ENCODE results near the gene CRY2. TPM values are rescaled to one million over a fixed set of nuclear protein-coding genes. Genes with fewer than 3 reads are reported as not detected.

CRY2 gene
- total and polyA plus RNA-seq, 2 of the 13 experiments (the other 11 are each of a cell fraction or from before 2014, with no cell fraction given) = 10.1 to 12.2 TPM

DNA sequence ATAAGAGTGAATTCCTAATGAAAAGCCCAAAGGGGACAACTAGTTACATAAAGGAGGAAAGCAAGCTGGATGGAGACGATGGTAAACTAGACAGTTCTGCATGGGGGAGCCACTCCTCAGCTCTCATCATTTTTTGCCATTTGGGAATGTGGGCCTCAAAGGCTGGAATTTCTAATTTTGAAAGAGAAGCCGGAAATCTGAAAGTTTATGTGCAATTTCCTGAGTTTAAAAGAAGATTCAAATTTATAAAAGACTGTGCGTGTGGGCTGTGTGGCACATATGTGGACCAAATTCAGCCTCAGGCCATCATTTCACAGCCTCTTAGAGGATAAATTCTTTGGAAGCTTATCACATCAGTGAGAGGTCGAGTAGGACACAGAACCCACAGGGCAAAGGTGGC is 18.3 kb upstream of the CRY2 start (continued):
- TF ChIP-seq, protein P1, sequence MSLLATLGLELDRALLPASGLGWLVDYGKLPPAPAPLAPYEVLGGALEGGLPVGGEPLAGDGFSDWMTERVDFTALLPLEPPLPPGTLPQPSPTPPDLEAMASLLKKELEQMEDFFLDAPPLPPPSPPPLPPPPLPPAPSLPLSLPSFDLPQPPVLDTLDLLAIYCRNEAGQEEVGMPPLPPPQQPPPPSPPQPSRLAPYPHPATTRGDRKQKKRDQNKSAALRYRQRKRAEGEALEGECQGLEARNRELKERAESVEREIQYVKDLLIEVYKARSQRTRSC (CRISPR knock-in tag; IDR thresholded peaks at IDR 0.05; ENCODE audit: low read depth) = no peak
- no peak for TF ChIP-seq ZNF225 (CRISPR knock-in tag; IDR thresholded peaks at IDR 0.05)
- TF ChIP-seq, protein P2, sequence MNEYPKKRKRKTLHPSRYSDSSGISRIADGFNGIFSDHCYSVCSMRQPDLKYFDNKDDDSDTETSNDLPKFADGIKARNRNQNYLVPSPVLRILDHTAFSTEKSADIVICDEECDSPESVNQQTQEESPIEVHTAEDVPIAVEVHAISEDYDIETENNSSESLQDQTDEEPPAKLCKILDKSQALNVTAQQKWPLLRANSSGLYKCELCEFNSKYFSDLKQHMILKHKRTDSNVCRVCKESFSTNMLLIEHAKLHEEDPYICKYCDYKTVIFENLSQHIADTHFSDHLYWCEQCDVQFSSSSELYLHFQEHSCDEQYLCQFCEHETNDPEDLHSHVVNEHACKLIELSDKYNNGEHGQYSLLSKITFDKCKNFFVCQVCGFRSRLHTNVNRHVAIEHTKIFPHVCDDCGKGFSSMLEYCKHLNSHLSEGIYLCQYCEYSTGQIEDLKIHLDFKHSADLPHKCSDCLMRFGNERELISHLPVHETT (CRISPR knock-in tag; conservative IDR thresholded peaks at IDR 0.05) = no peak
- no peak for TF ChIP-seq ZNF331 (CRISPR knock-in tag; IDR thresholded peaks at IDR 0.05)
- no peak for TF ChIP-seq ZNF737 (CRISPR knock-in tag; IDR thresholded peaks at IDR 0.05; ENCODE audit: borderline replicate concordance)
- TF ChIP-seq KMT2A (CRISPR knock-in tag; IDR thresholded peaks at IDR 0.05) = no peak
- TF ChIP-seq ZNF484 (CRISPR knock-in tag; IDR thresholded peaks at IDR 0.05; ENCODE audit: borderline replicate concordance, low read depth) = no peak
- no peak for TF ChIP-seq ZNF33B (CRISPR knock-in tag; IDR thresholded peaks at IDR 0.05)
- TF ChIP-seq NFYC (CRISPR knock-in tag; IDR thresholded peaks at IDR 0.05) = no peak
- TF ChIP-seq MIER3 (CRISPR knock-in tag; IDR thresholded peaks at IDR 0.05; ENCODE audit: borderline replicate concordance) = no peak

GRCh38 chr11:45830596-45830995 is 16.7 kb upstream of the CRY2 start:
- H2AFZ ChIP-seq (ENCODE audit: low read length) = no peak overlapping the region
- no peaks in the 10 kb centered on the region for H3K79me2 ChIP-seq (ENCODE audit: insufficient read depth, low read length)
- H3K4me3 ChIP-seq (replicated peaks in 1 of 3; ENCODE audit: insufficient read depth in 1 of 3, low read depth in 2 of 3, low read length in 3 of 3) = no peak overlapping the region
- no peak for ATAC-seq
- H3K9me3 ChIP-seq (ENCODE audit: low read length) = no peaks in the 10 kb centered on the region
- BruUV-seq (replicated peaks) = no TSS peak
- intact Hi-C loops (cut with micrococcal nuclease; ENCODE audit: unreplicated experiment) (no loop called here), in situ Hi-C loops (cut with HindIII; ENCODE audit: extremely low pct_ligation_motif_present, low pct_unique_long_range_greater_than_20kb) (no loop called here)
- H3K4me2 ChIP-seq (ENCODE audit: low read depth, low read length) = no peak overlapping the region
- H3K4me1 ChIP-seq (ENCODE audit: insufficient read depth, low read length) = no peaks in the 10 kb centered on the region
- no peak overlapping the region for H3K9ac ChIP-seq (ENCODE audit: insufficient read depth, low read depth, low read length)
- no peaks in the 10 kb centered on the region for H4K20me1 ChIP-seq (ENCODE audit: insufficient read depth, low read length)
- ChIA-PET CTCF (ENCODE audit: low intra/inter-chr PET ratio, low total read pairs) (no interaction called here), POLR2A (no interaction called here)
- no peak for TF ChIP-seq FUBP1 (CRISPR knock-in tag; IDR thresholded peaks at IDR 0.05; ENCODE audit: borderline replicate concordance)
- TF ChIP-seq ZNF274 (CRISPR knock-in tag; IDR thresholded peaks at IDR 0.05) = no peak
- TF ChIP-seq NFE2L2 (IDR thresholded peaks at IDR 0.05; ENCODE audit: low read length) = no peak
- no peak for TF ChIP-seq ZBTB46 (CRISPR knock-in tag; IDR thresholded peaks at IDR 0.05; ENCODE audit: borderline replicate concordance)
- TF ChIP-seq ZNF253 (CRISPR knock-in tag; IDR thresholded peaks at IDR 0.05; ENCODE audit: borderline replicate concordance) = no peak
- no peak overlapping the region for H3K27ac ChIP-seq (ENCODE audit: extremely low read length, insufficient read depth, low read length)
- H3K27me3 ChIP-seq (ENCODE audit: control insufficient read depth in 1 of 2, insufficient read depth in 2 of 2, low read length in 2 of 2) = peaks cover 0 to 21% of the 10 kb centered on the region in 2 experiments; a peak in 3 of 5 replicates
- DNase-seq (ENCODE audit: low spot score) = no peak
- no peak for FAIRE-seq
- no peaks in the 10 kb centered on the region for H3K36me3 ChIP-seq (replicated peaks in 1 of 2; ENCODE audit: control insufficient read depth in 1 of 2, insufficient read depth in 2 of 2, low read length in 2 of 2)
- 53% methylated on average over 2 of the region's 2 CpGs for WGBS (ENCODE audit: low lambda C conversion rate)

All from HepG2 (cell line).